GM20000 (cell line): ENCODE results near the gene IFFO2.

Experiments
- DNase-seq: peaks from one replicate; pipeline ENCODE4 v3.0.0; 2012; ENCODE audit warnings: low spot score
- CTCF ChIP-seq: IDR thresholded peaks from 2 replicates; pipeline ENCODE4 v1.5.1; 2012; ENCODE audit warnings: mild to moderate bottlenecking, control low read depth; ENCODE audit errors: extremely low read depth, missing control alignments

Gene IFFO2

GRCh38 chr1:18922848-18923755 is 33.4 kb downstream of the IFFO2 start:
- TF ChIP-seq CTCF = no peak
- no peak for DNase-seq

- no peak for DNase-seq
- TF ChIP-seq CTCF = no peak
These were observed 34.2 kb downstream of the IFFO2 start for GRCh38 chr1:18922319-18922726.

- no peak for DNase-seq
- no peak for TF ChIP-seq CTCF
These were observed 34.8 kb downstream of the IFFO2 start for GRCh38 chr1:18921516-18922251.

- no peak for DNase-seq
- TF ChIP-seq CTCF = no peak
These were observed 35.5 kb downstream of the IFFO2 start for GRCh38 chr1:18920931-18921330.

- no peak for DNase-seq
- no peak for TF ChIP-seq CTCF
These were observed 36.5 kb downstream of the IFFO2 start for GRCh38 chr1:18919956-18920355.

- no peak for TF ChIP-seq CTCF
- no peak for DNase-seq
These were observed 37.1 kb downstream of the IFFO2 start for GRCh38 chr1:18919197-18919905.
